ENCODE results near the gene OR9Q1. TPM values are rescaled to one million over a fixed set of nuclear protein-coding genes. Genes with fewer than 3 reads are reported as not detected.

OR9Q1 gene
- total and polyA plus RNA-seq, 2 of the 13 experiments (the other 11 are each of a cell fraction or from before 2014, with no cell fraction given), result not detected

- TF ChIP-seq ARID5B (CRISPR knock-in tag; IDR thresholded peaks at IDR 0.05) (peak; percentile 98), ZNF773 (CRISPR knock-in tag; IDR thresholded peaks at IDR 0.05; ENCODE audit: borderline replicate concordance) (no peak), STAT6 (CRISPR knock-in tag; IDR thresholded peaks at IDR 0.05; ENCODE audit: borderline replicate concordance) (peak; percentile 88), ZNF629 (CRISPR knock-in tag; conservative IDR thresholded peaks at IDR 0.05) (no peak), GFI1 (CRISPR knock-in tag; IDR thresholded peaks at IDR 0.05; ENCODE audit: borderline replicate concordance) (peak; percentile 52; the same call in 1 of the 2 replicates), PAF1 (CRISPR knock-in tag; IDR thresholded peaks at IDR 0.05) (no peak), RXRA (CRISPR knock-in tag; IDR thresholded peaks at IDR 0.05) (peak; percentile 40; the same call in 1 of the 2 replicates), KMT2B (CRISPR knock-in tag; IDR thresholded peaks at IDR 0.05) (no peak), XRCC5 (optimal IDR thresholded peaks at IDR 0.05; ENCODE audit: low read length) (no peak), ZNF17 (CRISPR knock-in tag; IDR thresholded peaks at IDR 0.05) (no peak), ZNF788 (CRISPR knock-in tag; IDR thresholded peaks at IDR 0.05; ENCODE audit: borderline replicate concordance) (peak; percentile 60; the same call in 1 of the 2 replicates), ZNF441 (CRISPR knock-in tag; IDR thresholded peaks at IDR 0.05; ENCODE audit: borderline replicate concordance) (no peak), SYNCRIP (IDR thresholded peaks at IDR 0.05; ENCODE audit: insufficient read depth, low read depth, low read length) (no peak), ZNF546 (CRISPR knock-in tag; conservative IDR thresholded peaks at IDR 0.05) (no peak), SNRNP70 (IDR thresholded peaks at IDR 0.05; ENCODE audit: low read depth, low read length) (no peak), MED8 (CRISPR knock-in tag; IDR thresholded peaks at IDR 0.05; ENCODE audit: insufficient replicate concordance) (no peak), SALL2 (CRISPR knock-in tag; IDR thresholded peaks at IDR 0.05) (peak; percentile 50; the same call in 1 of the 2 replicates), ZNF44 (CRISPR knock-in tag; IDR thresholded peaks at IDR 0.05) (no peak), ZSCAN5A (CRISPR knock-in tag; IDR thresholded peaks at IDR 0.05; ENCODE audit: borderline replicate concordance) (peak; percentile 90; the same call in 1 of the 2 replicates), FOXA1 (IDR thresholded peaks at IDR 0.05) (no peak), FOXA1 (CRISPR knock-in tag; IDR thresholded peaks at IDR 0.05) (peak; percentile 90), ZBTB37 (CRISPR knock-in tag; IDR thresholded peaks at IDR 0.05) (no peak)
Observed at GRCh38 chr11:58165504-58166106, 141.9 kb downstream of the OR9Q1 start (continued).
